Measurements from ENCODE around the gene ATP5MG.

GRCh38 chr11:118359295-118359958, 42.0 kb upstream of the ATP5MG start, which contains the start of gene UBE4A:
- peak; percentile 73 to 96 (median 84) for TF ChIP-seq POLR2AphosphoS5 (IDR thresholded peaks at IDR 0.05)
- no peak for TF ChIP-seq POLR2A (IDR thresholded peaks at IDR 0.05)

Data from stomach (tissue), 4 donors.